H1 (cell line): ENCODE results near the gene CD247. TPM values are rescaled to one million over a fixed set of nuclear protein-coding genes. Genes with fewer than 3 reads are reported as not detected.

ENCODE experiments used
- CTCF ChIA-PET: fragments of 300-600 bp; sonication (Branson Sonifier 250); formaldehyde crosslinking; loops from one replicate; lab custom pipeline; 2021; ENCODE audit not compliant: partially characterized antibody; lab: Charles Lee
- POLR2A ChIA-PET: fragments of 300-600 bp; sonication (Branson Sonifier 250); formaldehyde crosslinking; loops from one replicate; lab custom pipeline; 2021; ENCODE audit warnings: inconsistent platforms; ENCODE audit not compliant: partially characterized antibody; lab: Charles Lee
- DNase-seq, 2 experiments: peaks; one replicate each; pipeline versions ENCODE4 v3.0.0 to v3.0.0-alpha.2; 2010 to 2022; ENCODE audit warnings: low spot score in 2 of 2, low read depth in 1 of 2, mixed read lengths in 1 of 2
- FAIRE-seq: peaks from 2 replicates; lab custom pipeline; 2011; peaks lifted over from hg19 to GRCh38; lab: Jason Lieb, UNC
- H2AFZ ChIP-seq: 2 replicates; pipeline ENCODE4 v1.8.1; 2012; ENCODE audit warnings: low read length, inconsistent platforms
- H2AK5ac ChIP-seq: 2 replicates; pipeline ENCODE4 v1.6.1; 2013; ENCODE audit warnings: low read depth, low read length
- H2BK120ac ChIP-seq: replicated peaks from 2 replicates; pipeline ENCODE3; 2013; ENCODE audit warnings: low read depth, low read length, inconsistent platforms
- H2BK12ac ChIP-seq: 2 replicates; pipeline ENCODE4 v1.6.1; 2013; ENCODE audit warnings: low read depth, low read length
- H2BK15ac ChIP-seq: 2 replicates; pipeline ENCODE4 v1.6.1; 2013; ENCODE audit warnings: low read length
- H2BK20ac ChIP-seq: 2 replicates; pipeline ENCODE4 v1.6.1; 2013; ENCODE audit warnings: low read length
- H2BK5ac ChIP-seq: 2 replicates; pipeline ENCODE4 v1.6.1; 2013; ENCODE audit warnings: low read depth, low read length
- H3K14ac ChIP-seq: 2 replicates; pipeline ENCODE4 v1.6.1; 2013; ENCODE audit warnings: inconsistent platforms; ENCODE audit not compliant: insufficient read length
- H3K18ac ChIP-seq: 2 replicates; pipeline ENCODE4 v1.6.1; 2013; ENCODE audit warnings: low read length; ENCODE audit errors: extremely low read depth
- H3K23ac ChIP-seq: 2 replicates; pipeline ENCODE4 v1.6.1; 2013; ENCODE audit warnings: inconsistent platforms; ENCODE audit not compliant: insufficient read length
- H3K23me2 ChIP-seq: 2 replicates; pipeline ENCODE4 v1.6.1; 2013; ENCODE audit warnings: low read depth, low read length
- H3K27ac ChIP-seq: 2 replicates; pipeline ENCODE4 v1.6.1; 2011; ENCODE audit warnings: low read depth, low read length, inconsistent platforms
- H3K27me3 ChIP-seq, 4 experiments: replicated peaks in 1 of 4; 1 replicate in 1 of 4; 2 replicates in 3 of 4; pipeline versions ENCODE4 v1.6.1 to v1.8.1; 2011 to 2013; ENCODE audit warnings: low read length in 3 of 4, mild to moderate bottlenecking in 3 of 4, inconsistent platforms in 2 of 4, mixed read lengths in 2 of 4, moderate library complexity in 1 of 4; ENCODE audit not compliant: control insufficient read depth in 3 of 4, insufficient read depth in 3 of 4; ENCODE audit errors: extremely low read depth in 1 of 4
- H3K36me3 ChIP-seq, 4 experiments: 2 replicates each; pipeline versions ENCODE4 v1.6.1 to v1.8.1; 2011 to 2013; ENCODE audit warnings: mild to moderate bottlenecking in 4 of 4, low read length in 3 of 4, moderate library complexity in 2 of 4, control low read depth in 1 of 4, inconsistent platforms in 1 of 4; ENCODE audit not compliant: insufficient read depth in 4 of 4, control insufficient read depth in 2 of 4
- H3K4ac ChIP-seq: replicated peaks from 2 replicates; pipeline ENCODE3; 2013; ENCODE audit warnings: low read length, low read depth, mixed read lengths, inconsistent platforms; ENCODE audit not compliant: insufficient read length
- H3K4me1 ChIP-seq, 4 experiments: replicated peaks in 1 of 4; 1 replicate in 1 of 4; 2 replicates in 3 of 4; pipeline versions ENCODE4 v1.6.1 to v1.8.1; 2011 to 2013; ENCODE audit warnings: low read length in 3 of 4, inconsistent platforms in 2 of 4, mixed read lengths in 1 of 4; ENCODE audit not compliant: insufficient read depth in 4 of 4, control insufficient read depth in 3 of 4
- H3K4me2 ChIP-seq, 2 experiments: 2 replicates each; pipeline versions ENCODE4 v1.6.1 to v1.8.1; 2011 to 2013; ENCODE audit warnings: low read depth in 2 of 2, low read length in 2 of 2, control low read depth in 1 of 2, inconsistent platforms in 1 of 2, mild to moderate bottlenecking in 1 of 2; ENCODE audit not compliant: insufficient read depth in 1 of 2
- H3K4me3 ChIP-seq, 4 experiments: fragments of 200-600, 300-600 bp in 1 of 4; sonication (generic), shearing (Covaris generic), sonication (Bioruptor Twin) in 1 of 4; 2 replicates each; pipeline versions ENCODE4 v1.5.1 to v1.8.1; 2011 to 2016; ENCODE audit warnings: low read length in 4 of 4, low read depth in 3 of 4, control low read depth in 2 of 4, inconsistent platforms in 2 of 4, mild to moderate bottlenecking in 2 of 4, mixed read lengths in 1 of 4, moderate library complexity in 1 of 4; ENCODE audit not compliant: insufficient read depth in 2 of 4; ENCODE audit errors: extremely low read depth in 1 of 4
- H3K56ac ChIP-seq: replicated peaks from 2 replicates; pipeline ENCODE3; 2013; ENCODE audit warnings: low read depth, mild to moderate bottlenecking, mixed read lengths, low read length, inconsistent platforms; ENCODE audit not compliant: insufficient read length
- H3K79me1 ChIP-seq: 2 replicates; pipeline ENCODE4 v1.6.1; 2013; ENCODE audit warnings: low read depth, low read length, control low read depth
- H3K79me2 ChIP-seq, 2 experiments: 2 replicates each; pipeline versions ENCODE4 v1.6.1 to v1.8.1; 2012 to 2013; ENCODE audit warnings: low read length in 2 of 2, mild to moderate bottlenecking in 2 of 2, inconsistent platforms in 1 of 2; ENCODE audit not compliant: insufficient read depth in 2 of 2, control insufficient read depth in 1 of 2
- H3K9ac ChIP-seq, 4 experiments: replicated peaks in 1 of 4; 1 replicate in 1 of 4; 2 replicates in 3 of 4; pipeline versions ENCODE4 v1.6.1 to v1.8.1; 2011 to 2013; ENCODE audit warnings: low read depth in 3 of 4, low read length in 3 of 4, control low read depth in 2 of 4, mild to moderate bottlenecking in 2 of 4, moderate library complexity in 2 of 4, inconsistent platforms in 1 of 4; ENCODE audit errors: extremely low read depth in 1 of 4
- H3K9me3 ChIP-seq, 2 experiments: 2 replicates each; pipeline versions ENCODE4 v1.6.1 to v1.8.1; 2012 to 2013; ENCODE audit warnings: mild to moderate bottlenecking in 2 of 2, moderate library complexity in 2 of 2, control low read depth in 1 of 2, inconsistent platforms in 1 of 2, low read depth in 1 of 2, low read length in 1 of 2, mixed read lengths in 1 of 2; ENCODE audit not compliant: insufficient read depth in 2 of 2
- H4K20me1 ChIP-seq, 2 experiments: replicated peaks in 1 of 2; 2 replicates each; pipeline versions ENCODE3 to v1.8.1; 2011 to 2013; ENCODE audit warnings: inconsistent platforms in 2 of 2, low read length in 2 of 2, mild to moderate bottlenecking in 1 of 2; ENCODE audit not compliant: insufficient read depth in 2 of 2, control insufficient read depth in 1 of 2
- H4K5ac ChIP-seq: 2 replicates; pipeline ENCODE4 v1.6.1; 2013; ENCODE audit warnings: low read length, low read depth, mixed read lengths, inconsistent platforms; ENCODE audit not compliant: insufficient read length
- H4K8ac ChIP-seq: 2 replicates; pipeline ENCODE4 v1.8.0; 2013; ENCODE audit warnings: mild to moderate bottlenecking, moderate library complexity, low read length, inconsistent platforms; ENCODE audit not compliant: insufficient read depth; ENCODE audit errors: extremely low read depth
- H4K91ac ChIP-seq: replicated peaks from 2 replicates; pipeline ENCODE3; 2013; ENCODE audit warnings: low read length, mixed read lengths, inconsistent platforms; ENCODE audit not compliant: insufficient read length
- CEBPB ChIP-seq: IDR thresholded peaks from 2 replicates; pipeline ENCODE4 v1.6.1; 2012; ENCODE audit warnings: low read depth, low read length
- CHD1 ChIP-seq: IDR thresholded peaks from 2 replicates; pipeline ENCODE4 v1.6.1; 2012; ENCODE audit warnings: low read depth, low read length, improper control_type of control experiment
- CHD2 ChIP-seq: IDR thresholded peaks from 2 replicates; pipeline ENCODE4 v1.6.1; 2012; ENCODE audit warnings: low read length, improper control_type of control experiment
- KDM1A ChIP-seq: fragments of 200-600, 300-600 bp; sonication (generic); IDR thresholded peaks from 2 replicates; pipeline ENCODE4 v1.7.1; 2016; ENCODE audit warnings: mild to moderate bottlenecking, low read length, borderline replicate concordance
- TAF1 ChIP-seq: IDR thresholded peaks from 2 replicates; pipeline ENCODE4 v1.6.1; 2011; ENCODE audit warnings: mild to moderate bottlenecking, low read depth, low read length
- TBP ChIP-seq: IDR thresholded peaks from 2 replicates; pipeline ENCODE4 v1.6.1; 2011; ENCODE audit warnings: low read depth, low read length, improper control_type of control experiment
- WGBS, 2 experiments: shearing (Covaris generic) in 1 of 2; methylation state at CpG; one replicate each; pipeline versions ENCODE4 v1.1.6 to v1.1.7; 2013 to 2015; ENCODE audit warnings: low lambda C conversion rate in 2 of 2, mixed read lengths in 2 of 2, inconsistent platforms in 1 of 2, low coverage in 1 of 2, missing lambda C conversion rate in 1 of 2; ENCODE audit not compliant: insufficient replicate concordance in 2 of 2, insufficient coverage in 1 of 2, insufficient read length in 1 of 2; ENCODE audit errors: extremely low coverage in 1 of 2, missing lambda C conversion rate in 1 of 2; 5-methylcytosine and 5-hydroxymethylcytosine counted together
- polyA plus RNA-seq, 7 experiments: library from polyadenylated mRNA; depleted of rRNA in 3 of 7; stranded (reverse) in 5 of 7; unstranded in 2 of 7; fragments of >200 nt in 5 of 7; fragments of 200-250 nt in 2 of 7; gene quantifications; 1 replicate in 5 of 7; 2 replicates in 1 of 7; 4 replicates in 1 of 7; pipeline versions ENCODE4 v1.2.1 to v1.2.3, GENCODE V29; 2011 to 2013; ENCODE audit warnings: missing spikeins in 2 of 7, mixed read lengths in 2 of 7
- total RNA-seq: library from RNA; stranded (reverse); fragmentation: NEBNext Ultra II Directional; extraction: Animal tissue kit (Norgen Biotek cat#: 25700); gene quantifications from 2 replicates; pipeline ENCODE4 v1.2.1, GENCODE V29; 2021
- TF ChIP-seq, protein P1 (sequence below), 3 experiments: IDR thresholded peaks; 1 replicate in 2 of 3; 2 replicates in 1 of 3; pipeline versions ENCODE4 v1.5.1 to v1.6.1; 2011; ENCODE audit warnings: low read length in 3 of 3, mild to moderate bottlenecking in 3 of 3, inconsistent platforms in 2 of 3, low read depth in 1 of 3, moderate library complexity in 1 of 3; ENCODE audit not compliant: insufficient read depth in 1 of 3; ENCODE audit errors: control extremely low read depth in 1 of 3

CD247 gene
- total and polyA plus RNA-seq, 2 of the 8 experiments (the other 6 are each of a cell fraction or from before 2014, with no cell fraction given) = 2.0 to 2.2 TPM

DNA sequence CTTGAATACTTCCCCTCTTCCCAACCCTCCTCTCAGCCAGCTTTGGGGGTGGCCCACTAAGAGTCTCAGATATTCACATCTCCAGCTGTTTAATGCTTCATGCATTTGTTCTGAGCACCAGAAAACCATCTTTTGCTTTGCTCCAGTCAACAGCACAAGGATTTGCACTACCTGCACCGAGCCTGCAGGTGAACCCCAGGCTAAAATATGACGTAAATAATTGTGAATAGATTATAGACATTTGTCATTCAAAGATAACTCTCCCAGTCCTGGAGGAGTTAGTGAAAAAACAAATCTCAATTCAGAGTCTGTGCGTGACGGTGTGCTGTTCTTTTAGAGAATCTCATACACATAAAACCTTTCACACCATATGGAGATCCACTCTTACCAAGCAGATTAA is 7.4 kb downstream of the CD247 start:
- H3K4me3 ChIP-seq = no peak overlapping the region
- H4K8ac ChIP-seq = no peak overlapping the region
- no peak overlapping the region for H4K91ac ChIP-seq
- no peak overlapping the region for H3K4me2 ChIP-seq
- no peak overlapping the region for H2BK20ac ChIP-seq
- no peaks in the 10 kb centered on the region for H3K27me3 ChIP-seq
- no peak overlapping the region for H2AFZ ChIP-seq
- ChIA-PET CTCF (interaction anchor here (0.5 to 1.3 kb wide), 3 partner anchors 64 to 1861 kb away, joined by 3 read pairs; no protein-coding TSS in a partner anchor), POLR2A (no interaction called here)
- no peak overlapping the region for H3K14ac ChIP-seq
- FAIRE-seq (no peak), DNase-seq (no peak)
- H3K23ac ChIP-seq = no peak overlapping the region
- H3K27ac ChIP-seq = no peak overlapping the region
- no peaks in the 10 kb centered on the region for H3K23me2 ChIP-seq
- H3K9ac ChIP-seq = no peak overlapping the region
- no peak overlapping the region for H2BK15ac ChIP-seq
- no peaks in the 10 kb centered on the region for H3K9me3 ChIP-seq
- H4K5ac ChIP-seq = no peak overlapping the region
- no peak overlapping the region for H2BK12ac ChIP-seq
- no peaks in the 10 kb centered on the region for H3K36me3 ChIP-seq
- H2BK120ac ChIP-seq = no peak overlapping the region
- H2AK5ac ChIP-seq = no peak overlapping the region
- H3K56ac ChIP-seq = no peak overlapping the region
- H3K79me2 ChIP-seq = no peaks in the 10 kb centered on the region
- no peaks in the 10 kb centered on the region for H3K79me1 ChIP-seq
- H3K18ac ChIP-seq = no peak overlapping the region
- peaks cover 0 to 6% (median 1%) of the 10 kb centered on the region in 4 experiments; a peak in 2 of 7 replicates for H3K4me1 ChIP-seq
- no peak overlapping the region for H2BK5ac ChIP-seq
- no peaks in the 10 kb centered on the region for H4K20me1 ChIP-seq
- WGBS, 2 experiments = 90% methylated on average over 4 of the region's 4 CpGs; no CpG with 5 or more reads in 1 of the 2 experiments
- no peak overlapping the region for H3K4ac ChIP-seq
- no peak for TF ChIP-seq KDM1A
- TF ChIP-seq CEBPB = no peak
- no peak for TF ChIP-seq CHD1
- TF ChIP-seq TBP = no peak
- TF ChIP-seq TAF1 = no peak
- no peak for TF ChIP-seq CHD2
- TF ChIP-seq, protein P1, sequence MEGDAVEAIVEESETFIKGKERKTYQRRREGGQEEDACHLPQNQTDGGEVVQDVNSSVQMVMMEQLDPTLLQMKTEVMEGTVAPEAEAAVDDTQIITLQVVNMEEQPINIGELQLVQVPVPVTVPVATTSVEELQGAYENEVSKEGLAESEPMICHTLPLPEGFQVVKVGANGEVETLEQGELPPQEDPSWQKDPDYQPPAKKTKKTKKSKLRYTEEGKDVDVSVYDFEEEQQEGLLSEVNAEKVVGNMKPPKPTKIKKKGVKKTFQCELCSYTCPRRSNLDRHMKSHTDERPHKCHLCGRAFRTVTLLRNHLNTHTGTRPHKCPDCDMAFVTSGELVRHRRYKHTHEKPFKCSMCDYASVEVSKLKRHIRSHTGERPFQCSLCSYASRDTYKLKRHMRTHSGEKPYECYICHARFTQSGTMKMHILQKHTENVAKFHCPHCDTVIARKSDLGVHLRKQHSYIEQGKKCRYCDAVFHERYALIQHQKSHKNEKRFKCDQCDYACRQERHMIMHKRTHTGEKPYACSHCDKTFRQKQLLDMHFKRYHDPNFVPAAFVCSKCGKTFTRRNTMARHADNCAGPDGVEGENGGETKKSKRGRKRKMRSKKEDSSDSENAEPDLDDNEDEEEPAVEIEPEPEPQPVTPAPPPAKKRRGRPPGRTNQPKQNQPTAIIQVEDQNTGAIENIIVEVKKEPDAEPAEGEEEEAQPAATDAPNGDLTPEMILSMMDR (IDR thresholded peaks at IDR 0.05; ENCODE audit: control extremely low read depth in 1 of 3, insufficient read depth in 1 of 3, low read depth in 1 of 3, low read length in 3 of 3) = no peak
